HG03354 (cell line): ENCODE measurements around the gene NMT1.
"Not testable (repeated sequence)": the region's sequence is repeated elsewhere in the genome, so short reads cannot be mapped to it uniquely, and the experiment has no call there.

Experiments used
- ATAC-seq: cut with Tn5 transposase; IDR thresholded peaks from one replicate; pipeline ENCODE4 v1.9.1; 2021; ENCODE audit warnings: mild to moderate bottlenecking; ENCODE audit not compliant: unreplicated experiment, poor library complexity, severe bottlenecking

NMT1 gene

DNA sequence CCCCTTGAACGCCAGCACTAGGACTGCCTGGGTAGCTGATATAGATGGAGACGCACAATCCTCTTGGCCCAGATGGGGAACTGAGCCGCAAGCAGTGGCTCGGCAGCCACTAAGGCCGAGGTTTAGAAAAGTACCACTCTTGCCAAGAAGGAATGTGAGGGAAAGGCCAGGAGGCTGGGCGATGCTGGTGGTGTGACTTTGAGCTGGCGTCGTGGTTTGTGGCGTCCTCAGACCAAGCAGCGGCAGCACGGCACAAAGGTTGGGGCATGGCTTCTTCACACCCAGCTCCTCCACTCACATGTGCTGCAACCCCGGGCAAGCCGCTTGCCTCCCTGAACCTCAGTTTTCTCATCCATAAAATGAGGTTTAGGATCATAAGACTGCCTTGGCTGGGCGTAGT, 25.3 kb upstream of the NMT1 start:
- no peak for ATAC-seq

DNA sequence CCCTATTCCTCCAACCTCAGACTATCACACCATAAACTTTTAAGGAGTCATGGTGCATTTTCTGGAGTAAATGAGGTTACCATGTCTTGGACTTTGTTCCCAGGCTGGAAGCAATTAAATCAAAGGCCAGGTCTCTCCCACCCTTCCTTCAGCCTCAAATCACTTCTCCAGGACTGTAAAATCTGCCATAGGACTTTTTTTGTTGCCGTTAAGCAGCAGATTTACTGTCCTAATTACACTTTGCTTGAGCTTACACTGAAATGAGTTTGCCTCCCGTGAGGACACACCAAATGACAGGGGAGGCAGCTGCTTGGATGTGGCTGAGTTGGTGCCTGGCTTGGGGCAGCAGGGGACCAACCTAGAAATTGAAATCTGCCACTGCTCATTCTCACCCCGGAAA, 24.4 kb upstream of the NMT1 start:
- no peak for ATAC-seq

DNA sequence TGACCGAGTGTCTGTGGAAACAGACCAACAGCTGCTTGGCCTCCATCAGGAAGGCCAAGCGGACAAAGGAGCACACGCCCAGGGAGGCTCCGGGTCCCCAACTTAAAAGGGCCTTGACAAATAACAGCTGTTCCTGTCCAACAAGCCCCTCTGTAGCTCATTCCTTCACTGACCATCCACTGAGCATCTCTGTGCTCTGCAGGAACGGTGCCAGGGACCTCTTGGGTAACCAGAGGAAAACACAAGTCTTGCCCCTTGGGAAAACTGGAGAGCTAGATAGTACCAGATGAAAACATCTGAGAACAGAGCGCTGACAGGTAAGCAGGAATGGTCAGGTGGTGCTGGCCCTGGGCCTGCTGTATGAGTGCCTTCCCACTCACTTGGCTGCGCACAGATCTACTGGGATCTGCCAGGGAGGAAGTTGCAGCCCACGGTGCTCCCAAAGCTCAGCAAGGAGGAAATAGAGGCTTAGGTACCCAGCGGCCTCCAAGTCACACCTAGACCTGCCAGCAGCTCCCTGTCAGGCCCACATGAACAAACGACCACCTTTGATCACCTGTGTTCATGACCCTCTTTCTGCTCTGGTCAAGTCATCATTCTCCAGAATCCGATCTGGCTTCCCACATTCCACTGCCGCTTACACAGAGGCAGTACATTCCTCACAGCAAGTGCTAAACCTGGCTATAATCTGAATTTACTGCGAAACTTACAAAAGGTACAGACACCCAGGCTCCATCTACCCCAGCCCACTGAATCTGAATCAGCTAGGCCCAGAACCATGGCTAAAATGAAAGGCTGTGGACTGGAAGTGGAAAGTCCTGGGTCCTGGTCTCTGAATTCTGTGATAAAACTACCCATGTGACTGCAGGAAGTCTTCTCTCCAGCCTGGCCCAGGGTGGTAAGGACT, 22.1 kb upstream of the NMT1 start:
- ATAC-seq, result no peak

DNA sequence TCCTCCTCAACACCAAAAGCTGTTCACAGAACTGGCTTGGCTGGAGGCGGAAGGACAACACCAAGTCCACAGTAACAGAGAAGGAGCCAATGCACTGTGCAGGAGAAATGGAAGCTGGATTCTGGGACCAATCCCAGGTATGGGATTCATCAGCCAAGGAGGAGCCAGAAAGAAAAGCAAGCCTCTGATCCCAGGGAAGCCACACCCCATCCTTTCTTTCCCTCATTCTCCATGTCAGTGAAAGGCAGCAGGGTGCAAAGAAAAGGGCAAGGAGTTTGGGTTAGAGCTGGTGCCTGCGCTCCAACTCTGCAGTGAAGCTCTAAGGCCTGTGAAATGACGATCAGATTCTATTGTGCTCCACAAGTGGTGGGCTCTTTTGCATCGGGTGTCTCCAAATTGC, 20.7 kb upstream of the NMT1 start:
- ATAC-seq, result no peak

DNA sequence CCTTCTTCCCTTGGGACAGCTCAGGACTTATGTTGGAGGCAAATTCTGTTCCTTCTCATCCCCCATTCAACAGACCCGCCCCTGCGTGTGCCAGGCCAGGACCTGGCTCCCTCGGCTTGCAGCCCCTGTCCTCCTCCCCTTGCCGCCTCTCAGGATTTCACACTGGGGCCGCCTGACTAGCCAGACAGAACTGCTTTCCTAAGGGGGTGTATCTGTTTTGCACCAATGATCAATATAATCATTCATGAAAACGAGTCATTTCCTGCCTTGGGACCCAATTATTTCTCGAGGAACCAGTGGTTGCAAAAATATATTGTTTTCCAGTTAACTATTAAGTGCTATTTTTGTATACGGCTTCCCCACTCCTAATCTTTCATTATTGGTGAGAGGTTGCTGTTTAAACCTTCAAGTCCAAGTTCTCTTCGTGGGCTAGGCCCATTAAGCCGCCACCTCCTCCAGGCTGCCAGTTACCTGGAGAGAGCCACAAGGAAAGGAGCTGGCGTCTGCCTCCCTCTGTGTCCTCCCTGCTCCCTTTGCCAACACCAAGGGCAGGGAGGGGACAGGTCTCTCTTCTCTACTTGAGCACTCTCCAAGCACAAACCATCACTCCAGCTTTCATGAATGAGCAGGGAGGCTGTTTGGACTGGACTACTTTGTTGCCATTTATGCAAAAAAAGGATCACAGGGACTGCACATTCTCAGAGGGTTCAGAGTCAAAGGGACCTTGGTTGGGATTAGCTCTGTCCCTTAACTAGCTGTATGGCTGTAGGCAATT, 18.6 kb upstream of the NMT1 start:
- no peak for ATAC-seq

DNA sequence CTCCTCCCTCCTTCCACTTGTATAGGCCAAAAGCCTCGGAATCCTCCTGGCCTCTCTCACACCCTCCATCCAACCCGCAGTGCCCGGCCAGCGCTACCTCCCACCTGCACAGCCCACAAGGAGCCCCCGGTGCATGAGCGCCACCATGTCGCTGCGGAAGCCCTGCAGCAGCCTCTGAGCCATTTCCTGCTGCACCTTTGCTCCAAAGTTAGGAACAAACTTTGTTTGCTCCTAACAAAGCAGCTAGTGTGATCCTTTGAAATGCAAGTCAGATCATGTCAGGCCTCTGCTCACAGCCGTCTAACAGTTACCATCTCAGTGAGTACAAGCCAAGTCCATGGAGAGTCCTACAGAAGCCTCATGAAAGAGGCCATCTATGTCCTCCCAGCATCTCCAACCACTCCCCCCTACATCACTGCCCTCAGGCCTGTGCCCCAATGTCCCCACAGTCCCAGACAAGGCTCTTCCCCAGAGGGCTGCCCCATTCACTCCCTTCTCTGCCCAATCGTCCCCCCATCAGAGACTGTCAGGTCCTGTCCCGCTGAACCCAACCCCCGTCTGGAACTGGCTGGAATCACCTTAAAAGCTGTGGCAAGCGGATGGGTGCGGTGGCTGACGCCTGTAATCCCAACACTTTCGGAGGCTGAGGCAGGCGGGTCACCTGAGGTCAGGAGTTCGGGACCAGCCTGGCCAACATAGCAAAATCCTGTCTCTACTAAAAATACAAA, 17.1 kb upstream of the NMT1 start:
- ATAC-seq, result no peak

DNA sequence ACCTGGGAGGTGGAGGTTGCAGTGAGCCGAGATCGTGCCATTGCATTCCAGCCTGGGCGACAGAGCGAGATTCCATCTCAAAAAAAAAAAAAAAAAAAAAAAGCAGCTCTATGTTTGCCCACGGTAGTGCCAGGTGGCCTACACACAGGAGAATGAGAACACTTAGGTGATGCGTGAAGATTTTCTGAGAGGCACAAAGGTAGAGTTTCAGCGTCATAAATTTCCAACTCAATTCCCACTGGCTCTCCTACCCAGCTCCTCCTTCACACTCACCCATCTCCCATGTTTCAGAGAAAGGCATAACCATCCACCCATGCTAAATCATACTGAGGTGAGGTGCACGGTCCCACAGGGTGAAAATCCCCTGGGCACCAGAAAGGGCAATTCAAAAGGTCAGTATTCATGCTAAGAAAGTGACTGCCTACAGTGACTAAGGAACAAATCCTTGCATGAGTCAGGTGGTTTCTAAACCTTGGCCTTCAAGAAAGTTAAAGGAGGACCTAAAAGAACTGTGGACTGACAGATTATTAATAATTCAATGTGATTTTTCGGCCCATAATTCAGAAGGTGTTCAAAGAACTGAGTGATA, 14.5 kb upstream of the NMT1 start:
- ATAC-seq, result no peak

DNA sequence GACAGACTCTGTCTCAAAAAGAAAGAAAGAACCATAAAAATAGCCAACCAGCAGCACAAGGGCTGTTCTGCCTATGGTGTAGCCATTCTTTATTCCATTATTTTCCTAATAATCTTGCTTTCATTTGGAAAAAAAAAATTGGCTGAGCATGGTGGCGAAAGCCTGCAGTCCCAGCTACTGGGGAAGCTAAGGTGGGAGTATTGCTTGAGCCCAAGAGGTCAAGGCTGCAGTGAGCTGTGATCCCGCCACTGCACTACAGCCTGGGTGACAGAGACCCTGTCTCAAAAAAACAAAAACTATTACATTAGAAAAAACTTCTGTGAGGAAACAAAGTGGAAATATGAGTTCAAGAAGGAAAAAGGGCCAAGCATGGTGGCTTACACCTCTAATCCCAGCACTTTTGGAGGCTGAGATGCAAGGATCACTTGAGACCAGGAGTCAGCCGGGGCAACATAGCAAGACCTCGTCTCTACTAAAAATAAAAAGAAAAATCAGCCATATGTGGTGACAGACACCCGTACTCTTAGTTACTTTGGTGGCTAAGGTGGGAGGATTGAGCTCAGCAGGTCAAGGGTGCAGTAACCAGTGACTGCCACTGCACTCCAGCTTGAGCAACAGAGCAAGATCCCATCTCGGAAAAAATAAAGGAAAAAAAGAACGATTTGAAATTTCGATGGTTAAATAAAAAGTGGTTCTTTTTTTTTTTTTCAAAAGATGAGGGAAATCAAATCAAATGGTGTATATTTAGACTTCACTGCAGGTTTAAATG, 12.1 kb upstream of the NMT1 start:
- ATAC-seq, result no peak

DNA sequence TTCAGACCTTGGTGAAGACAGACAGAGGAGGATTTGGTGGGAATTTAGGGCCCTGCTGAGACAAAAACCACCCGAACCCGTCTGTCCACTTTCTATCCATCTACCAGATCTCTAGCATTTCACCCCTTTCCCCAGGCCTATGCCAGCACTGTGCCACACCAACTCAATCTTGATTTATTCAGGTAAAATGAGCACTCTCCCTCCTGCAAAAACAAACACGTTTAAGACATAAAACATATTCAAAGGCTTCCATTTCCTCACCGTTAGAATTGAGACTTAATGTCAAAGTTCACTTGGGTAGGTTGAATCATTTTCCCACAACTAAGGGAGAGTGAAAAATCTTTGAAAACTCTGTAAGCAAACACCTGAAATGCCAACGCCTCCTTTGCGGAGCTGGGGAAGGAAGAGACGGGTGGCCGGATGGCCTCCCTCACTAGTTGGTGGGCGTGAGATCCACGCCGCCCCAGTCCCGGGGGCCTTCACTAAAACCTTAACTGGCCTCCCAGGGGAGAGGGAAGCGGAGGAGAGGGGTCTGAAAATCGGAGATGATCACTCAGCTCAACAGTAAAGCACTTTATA, 10.5 kb upstream of the NMT1 start:
- no peak for ATAC-seq

DNA sequence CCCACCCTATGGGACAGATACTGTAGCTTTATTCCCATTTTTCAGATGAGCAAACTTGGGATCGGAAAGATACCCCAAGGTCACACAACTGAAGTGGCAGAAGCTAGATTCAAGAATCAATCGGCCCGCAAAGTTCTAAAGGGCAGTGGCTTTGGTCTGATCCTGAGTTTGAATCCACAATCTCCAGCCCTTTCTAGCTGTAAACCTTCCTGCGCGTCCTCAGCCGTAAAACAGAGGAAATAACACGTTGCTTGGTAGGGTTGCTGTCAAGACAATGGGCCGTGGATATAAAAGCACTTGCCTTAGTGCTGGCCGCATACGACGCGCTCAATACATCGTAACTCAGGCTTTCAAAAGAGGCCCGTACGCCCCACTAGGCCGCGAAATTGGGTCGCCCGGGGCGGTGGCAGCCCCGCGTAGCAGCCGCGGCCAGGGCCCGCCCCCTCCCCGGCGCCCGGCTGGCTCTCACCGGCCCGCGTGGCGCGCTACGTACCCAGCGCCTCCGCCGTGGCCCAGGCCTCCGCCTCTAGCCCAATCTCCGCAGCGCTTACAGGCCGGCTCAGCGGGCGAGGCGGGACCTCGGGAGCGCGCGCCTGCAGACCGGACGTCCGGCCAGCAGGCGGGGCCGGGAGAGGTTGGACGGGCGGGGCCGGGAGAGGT, 9.9 kb upstream of the NMT1 start, which contains the start of gene DCAKD:
Gene DCAKD (minus strand): TSS at position 573 of the 660 bp plus-strand sequence. CDS start 16,747 bp downstream, outside the sequence.
- peak; percentile 93 for ATAC-seq

DNA sequence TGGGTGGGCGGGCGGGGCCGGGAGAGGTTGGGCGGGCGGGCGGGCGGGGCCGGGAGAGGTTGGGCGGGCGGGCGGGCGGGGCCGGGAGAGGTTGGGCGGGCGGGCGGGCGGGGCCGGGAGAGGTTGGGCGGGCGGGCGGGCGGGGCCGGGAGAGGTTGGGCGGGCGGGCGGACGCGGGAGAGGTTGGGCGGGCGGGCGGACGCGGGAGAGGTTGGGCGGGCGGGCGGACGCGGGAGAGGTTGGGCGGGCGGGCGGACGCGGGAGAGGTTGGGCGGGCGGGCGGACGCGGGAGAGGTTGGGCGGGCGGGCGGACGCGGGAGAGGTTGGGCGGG, 9.4 kb upstream of the NMT1 start:
- not testable (repeated sequence) for ATAC-seq

DNA sequence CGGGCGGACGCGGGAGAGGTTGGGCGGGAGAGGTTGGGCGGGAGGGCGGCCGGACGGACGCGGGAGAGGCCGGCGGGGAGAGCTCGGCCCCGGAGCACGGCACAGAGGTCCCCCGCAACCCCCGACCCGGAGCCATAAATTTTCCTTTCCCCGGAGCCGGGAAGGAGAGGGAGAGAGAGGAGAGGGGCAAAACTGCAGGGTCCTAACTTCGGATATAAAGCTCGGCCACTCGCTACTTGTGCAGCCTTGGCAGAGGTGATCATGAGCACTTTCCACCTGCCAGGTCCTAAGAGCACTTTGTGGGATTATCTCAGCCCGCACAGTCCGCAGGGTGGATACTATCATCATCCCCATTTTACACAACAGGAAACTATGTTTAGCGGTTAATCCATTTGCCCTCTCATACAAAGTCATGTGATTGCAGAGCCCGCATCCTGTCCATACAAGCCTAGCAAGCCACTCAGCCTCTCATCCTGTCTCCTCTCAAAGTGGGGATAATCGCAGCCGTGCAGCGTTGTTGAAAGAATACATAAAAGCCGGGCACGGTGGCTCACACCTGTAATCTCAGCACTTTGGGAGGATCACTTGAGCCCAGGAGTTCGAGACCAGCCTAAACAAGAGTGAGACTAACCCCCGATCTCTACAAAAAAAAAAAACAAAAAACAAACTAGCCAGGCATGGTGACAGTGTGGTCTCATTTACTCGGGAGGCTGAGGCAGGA, 8.9 kb upstream of the NMT1 start:
- ATAC-seq, result no peak

DNA sequence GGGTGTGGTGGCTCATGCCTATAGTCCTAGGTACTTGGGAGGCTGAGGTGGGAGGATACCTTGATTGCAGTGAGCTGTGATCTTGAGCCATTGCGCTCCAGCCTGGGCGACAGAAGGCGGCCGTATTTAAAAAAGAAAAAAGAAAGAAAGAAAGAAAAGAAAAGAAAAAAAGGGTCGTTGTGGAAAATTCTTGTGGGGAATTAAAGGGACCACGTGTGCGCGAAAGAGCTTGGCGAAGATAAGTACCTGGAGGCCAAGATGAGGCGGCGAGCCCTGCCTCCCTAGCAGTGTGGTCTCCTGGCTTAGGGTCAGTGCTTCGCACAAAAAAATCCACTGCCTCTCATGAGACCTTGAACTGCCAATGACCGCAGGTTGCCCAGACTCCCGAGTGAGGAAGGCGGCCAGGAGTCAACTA, 728 bp upstream of the NMT1 start:
- ATAC-seq, result no peak

DNA sequence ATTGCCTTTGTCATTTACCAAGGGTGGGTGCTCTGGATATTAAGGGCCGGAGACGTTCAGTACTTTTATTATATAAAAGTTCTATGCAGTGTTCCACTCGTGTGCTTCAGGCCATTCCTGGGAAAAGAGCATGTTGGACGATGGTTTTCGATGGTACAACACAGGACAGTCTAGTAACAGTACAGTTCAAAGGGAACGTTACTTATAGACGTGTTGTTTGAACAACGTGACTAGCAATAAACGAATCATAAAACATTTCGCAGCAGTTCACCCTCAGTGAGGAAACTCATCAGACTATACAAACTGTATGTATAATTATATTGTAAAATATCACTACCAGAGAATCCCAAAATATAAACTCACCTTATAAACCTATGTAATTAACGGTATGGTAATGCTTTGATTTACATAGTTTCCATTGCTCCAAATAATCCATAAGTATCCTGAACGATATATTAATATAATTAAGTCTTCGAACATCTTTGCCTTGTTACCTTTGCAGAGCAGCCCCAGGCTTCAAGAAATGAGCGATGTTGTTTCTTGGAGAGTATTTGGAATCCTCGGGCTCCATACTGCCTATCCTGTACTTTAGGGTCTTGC, 589 bp downstream of the NMT1 start:
- no peak for ATAC-seq

DNA sequence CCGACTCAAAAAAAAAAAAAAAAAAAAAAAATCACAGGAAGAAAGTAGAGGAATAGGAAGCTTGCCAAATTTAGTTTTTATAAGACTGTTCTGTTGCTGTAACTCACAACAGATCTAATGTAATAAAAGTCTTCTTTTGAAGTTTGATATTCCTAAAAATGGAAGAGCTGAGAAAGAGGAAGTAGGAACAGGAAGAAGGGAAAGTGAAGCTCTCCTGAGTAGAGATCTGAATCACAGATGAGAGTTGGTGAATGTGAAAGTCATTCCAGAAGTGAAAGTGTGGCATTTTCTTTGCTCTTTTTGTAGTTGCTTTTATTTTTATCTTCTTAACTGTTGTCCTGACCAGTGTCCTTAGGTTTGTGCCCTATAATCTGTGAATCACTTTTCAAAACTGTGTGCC, 2.1 kb downstream of the NMT1 start:
- no peak for ATAC-seq

DNA sequence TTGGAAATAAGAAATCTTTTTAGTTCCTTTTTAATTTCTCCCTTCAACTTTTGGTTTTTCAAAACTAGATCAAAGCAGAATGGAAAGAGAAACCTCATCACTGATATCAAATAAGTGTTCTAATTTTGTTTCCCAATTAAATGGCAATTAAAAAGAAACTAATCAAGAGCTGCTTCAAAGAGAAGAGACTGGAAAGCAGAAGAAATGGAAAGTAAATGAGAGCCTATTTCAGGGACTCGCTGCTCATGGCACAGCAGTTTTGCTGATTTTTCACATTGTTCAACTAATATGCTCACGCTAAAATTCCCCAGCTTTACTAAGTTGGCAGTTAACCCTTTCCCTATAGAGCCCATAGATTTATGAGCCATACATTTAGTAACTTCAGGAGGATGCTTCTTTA, 6.5 kb downstream of the NMT1 start:
- ATAC-seq, result no peak

DNA sequence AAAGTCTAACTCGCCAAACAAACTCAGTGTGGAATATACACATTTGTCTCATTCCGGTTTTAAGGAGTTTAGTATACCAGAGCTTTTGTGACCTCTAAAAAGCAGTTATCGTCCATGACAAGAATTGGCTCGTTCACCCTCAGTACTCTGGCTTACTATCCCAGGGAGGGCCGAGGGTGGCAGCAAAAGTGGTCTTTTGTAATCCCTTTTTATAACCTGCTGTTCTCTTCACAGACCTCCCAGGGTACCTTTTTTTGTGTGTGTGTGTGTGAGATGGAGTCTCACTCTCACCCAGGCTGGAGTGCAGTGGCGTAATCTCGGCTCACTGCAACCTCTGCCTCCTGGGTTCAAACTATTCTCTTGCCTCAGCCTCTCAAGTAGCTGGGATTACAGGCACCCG, 8.9 kb downstream of the NMT1 start:
- ATAC-seq, result no peak

DNA sequence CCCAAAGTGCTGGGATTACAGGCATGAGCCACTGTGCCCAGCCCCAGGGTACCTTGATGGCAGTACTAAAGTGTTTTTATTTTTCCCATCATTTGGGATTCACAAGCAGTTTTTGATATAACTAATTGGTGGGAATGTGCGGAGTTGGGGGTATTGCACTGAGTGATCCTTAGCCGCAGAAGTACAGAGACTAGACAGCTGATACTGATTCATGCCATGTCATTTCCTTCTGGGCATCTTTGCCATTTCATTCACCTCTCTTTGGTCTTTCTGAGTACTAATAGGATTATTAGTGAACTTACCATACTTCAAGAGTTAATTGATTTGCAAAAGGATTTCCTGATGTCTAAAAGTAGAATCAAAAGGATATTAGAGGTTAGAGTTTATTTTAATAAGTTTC, 9.7 kb downstream of the NMT1 start:
- ATAC-seq, result no peak
